MM.1S (cell line): ENCODE data around the gene GPR32.
"Not testable (repeated sequence)": the region's sequence is repeated elsewhere in the genome, so short reads cannot be mapped to it uniquely, and the experiment has no call there.

Source experiments
- DNase-seq: peaks from one replicate; pipeline ENCODE4 v3.0.0-alpha.2; 2015
- H2AFZ ChIP-seq: fragments of 300-600 bp; sonication (generic); 2 replicates; pipeline ENCODE4 v1.6.0; 2016; ENCODE audit warnings: antibody characterized with exemption, low read length
- H3F3A ChIP-seq: fragments of 300-600 bp; sonication (generic); 2 replicates; pipeline ENCODE4 v1.6.1; 2016; ENCODE audit warnings: mild to moderate bottlenecking, antibody characterized with exemption, low read length, moderate library complexity, mixed read lengths; ENCODE audit not compliant: insufficient read depth
- H3K27ac ChIP-seq: fragments of 300-600 bp; sonication (generic); 2 replicates; pipeline ENCODE4 v1.5.1; 2016; ENCODE audit warnings: mild to moderate bottlenecking, low read length
- H3K27me3 ChIP-seq: fragments of 300-600 bp; sonication (generic); replicated peaks from 2 replicates; pipeline ENCODE4 v1.6.0; 2016; ENCODE audit warnings: low read length; ENCODE audit not compliant: insufficient read depth
- H3K36me3 ChIP-seq: fragments of 300-600 bp; sonication (generic); replicated peaks from 2 replicates; pipeline ENCODE4 v1.6.1; 2016; ENCODE audit warnings: mild to moderate bottlenecking, low read length, mixed read lengths; ENCODE audit not compliant: insufficient read depth
- H3K4me1 ChIP-seq: fragments of 300-600 bp; sonication (generic); 2 replicates; pipeline ENCODE4 v1.6.1; 2016; ENCODE audit warnings: low read length, mixed read lengths
- H3K4me2 ChIP-seq: fragments of 300-600 bp; sonication (generic); 2 replicates; pipeline ENCODE4 v1.6.0; 2016; ENCODE audit warnings: low read depth, low read length
- H3K4me3 ChIP-seq: fragments of 300-600 bp; sonication (generic); 2 replicates; pipeline ENCODE4 v1.5.1; 2016; ENCODE audit warnings: low read length, mixed read lengths
- H3K79me2 ChIP-seq: fragments of 300-600 bp; sonication (generic); 2 replicates; pipeline ENCODE4 v1.6.1; 2016; ENCODE audit warnings: mixed run types, low read length, mixed read lengths
- H3K9ac ChIP-seq: fragments of 300-600 bp; sonication (generic); 2 replicates; pipeline ENCODE4 v1.6.1; 2016; ENCODE audit warnings: low read length, mixed read lengths
- H3K9me2 ChIP-seq: fragments of 300-600 bp; sonication (generic); replicated peaks from 2 replicates; pipeline ENCODE4 v1.6.1; 2016; ENCODE audit warnings: mild to moderate bottlenecking, low read length, mixed read lengths; ENCODE audit not compliant: insufficient read depth
- H3K9me3 ChIP-seq: fragments of 300-600 bp; sonication (generic); replicated peaks from 2 replicates; pipeline ENCODE4 v1.6.1; 2016; ENCODE audit warnings: mild to moderate bottlenecking, low read length, mixed read lengths; ENCODE audit not compliant: insufficient read depth
- H4K20me1 ChIP-seq: fragments of 300-600 bp; sonication (generic); 2 replicates; pipeline ENCODE4 v1.6.1; 2016; ENCODE audit warnings: mild to moderate bottlenecking, low read length, moderate library complexity, mixed read lengths; ENCODE audit not compliant: insufficient read depth
- EZH2 ChIP-seq: fragments of 300-600 bp; sonication (generic); optimal IDR thresholded peaks from 2 replicates; pipeline ENCODE3; 2017; ENCODE audit warnings: low read depth, mild to moderate bottlenecking, antibody characterized with exemption, low read length, mixed read lengths
- EZH2phosphoT487 ChIP-seq: fragments of 300-600 bp; sonication (generic); IDR thresholded peaks from 2 replicates; pipeline ENCODE4 v1.6.1; 2018; ENCODE audit warnings: antibody characterized with exemption, low read length
- TF ChIP-seq, protein P1 (sequence below): fragments of 300-600 bp; sonication (generic); IDR thresholded peaks from 2 replicates; pipeline ENCODE4 v1.5.1; 2016; ENCODE audit warnings: antibody characterized with exemption, low read length, mixed read lengths

Gene GPR32

DNA sequence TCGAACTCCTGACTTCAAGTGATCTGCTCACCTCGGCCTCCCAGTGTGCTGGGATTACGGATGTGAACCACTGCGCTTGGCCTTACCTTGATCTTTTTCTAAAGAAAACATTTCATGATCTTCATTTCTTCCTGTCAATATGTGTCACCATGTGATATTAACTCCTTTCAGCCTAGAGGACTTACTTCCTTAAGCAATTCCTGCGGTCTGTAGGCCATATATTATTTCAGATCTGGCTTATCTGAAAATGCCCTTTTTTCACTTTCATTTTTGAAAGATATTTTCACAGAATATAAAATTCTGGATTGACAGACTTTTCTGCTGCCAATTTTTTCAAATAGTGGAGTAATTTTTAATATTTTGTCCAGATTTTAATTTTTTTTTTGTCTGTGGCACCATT is 2.0 kb upstream of the GPR32 start:
- TF ChIP-seq EZH2phosphoT487, result no peak
- TF ChIP-seq, protein P1, sequence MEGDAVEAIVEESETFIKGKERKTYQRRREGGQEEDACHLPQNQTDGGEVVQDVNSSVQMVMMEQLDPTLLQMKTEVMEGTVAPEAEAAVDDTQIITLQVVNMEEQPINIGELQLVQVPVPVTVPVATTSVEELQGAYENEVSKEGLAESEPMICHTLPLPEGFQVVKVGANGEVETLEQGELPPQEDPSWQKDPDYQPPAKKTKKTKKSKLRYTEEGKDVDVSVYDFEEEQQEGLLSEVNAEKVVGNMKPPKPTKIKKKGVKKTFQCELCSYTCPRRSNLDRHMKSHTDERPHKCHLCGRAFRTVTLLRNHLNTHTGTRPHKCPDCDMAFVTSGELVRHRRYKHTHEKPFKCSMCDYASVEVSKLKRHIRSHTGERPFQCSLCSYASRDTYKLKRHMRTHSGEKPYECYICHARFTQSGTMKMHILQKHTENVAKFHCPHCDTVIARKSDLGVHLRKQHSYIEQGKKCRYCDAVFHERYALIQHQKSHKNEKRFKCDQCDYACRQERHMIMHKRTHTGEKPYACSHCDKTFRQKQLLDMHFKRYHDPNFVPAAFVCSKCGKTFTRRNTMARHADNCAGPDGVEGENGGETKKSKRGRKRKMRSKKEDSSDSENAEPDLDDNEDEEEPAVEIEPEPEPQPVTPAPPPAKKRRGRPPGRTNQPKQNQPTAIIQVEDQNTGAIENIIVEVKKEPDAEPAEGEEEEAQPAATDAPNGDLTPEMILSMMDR, result no peak
- no peak for TF ChIP-seq EZH2
- Histone ChIP-seq H3K9me2 (no peaks in the 10 kb centered on the region), H4K20me1 (no peaks in the 10 kb centered on the region), H3K4me3 (no peak overlapping the region), H3K36me3 (no peaks in the 10 kb centered on the region), H2AFZ (no peak overlapping the region), H3F3A (no peaks in the 10 kb centered on the region), H3K79me2 (no peaks in the 10 kb centered on the region), H3K27ac (no peak overlapping the region), H3K27me3 (peaks cover 74% of the 10 kb centered on the region), H3K4me1 (no peaks in the 10 kb centered on the region), H3K9ac (no peak overlapping the region), H3K4me2 (peak overlapping the region; percentile 21; the same call in 1 of the 2 replicates), H3K9me3 (no peaks in the 10 kb centered on the region)
- DNase-seq, result no peak

DNA sequence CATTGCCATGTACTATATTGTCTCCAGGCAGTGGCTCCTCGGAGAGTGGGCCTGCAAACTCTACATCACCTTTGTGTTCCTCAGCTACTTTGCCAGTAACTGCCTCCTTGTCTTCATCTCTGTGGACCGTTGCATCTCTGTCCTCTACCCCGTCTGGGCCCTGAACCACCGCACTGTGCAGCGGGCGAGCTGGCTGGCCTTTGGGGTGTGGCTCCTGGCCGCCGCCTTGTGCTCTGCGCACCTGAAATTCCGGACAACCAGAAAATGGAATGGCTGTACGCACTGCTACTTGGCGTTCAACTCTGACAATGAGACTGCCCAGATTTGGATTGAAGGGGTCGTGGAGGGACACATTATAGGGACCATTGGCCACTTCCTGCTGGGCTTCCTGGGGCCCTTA is 624 bp downstream of the GPR32 start:
- no peak overlapping the region for H2AFZ ChIP-seq
- DNase-seq, result no peak
- no peak overlapping the region for H3K4me3 ChIP-seq
- no peaks in the 10 kb centered on the region for H3K9me2 ChIP-seq
- H3F3A ChIP-seq, result no peaks in the 10 kb centered on the region
- no peak overlapping the region for H3K27ac ChIP-seq
- no peaks in the 10 kb centered on the region for H3K9me3 ChIP-seq
- no peaks in the 10 kb centered on the region for H3K36me3 ChIP-seq
- H3K79me2 ChIP-seq, result no peaks in the 10 kb centered on the region
- no peak for TF ChIP-seq EZH2phosphoT487
- no peak for TF ChIP-seq EZH2
- TF ChIP-seq, protein P1, result no peak
- H3K27me3 ChIP-seq, result peaks cover 75% of the 10 kb centered on the region
- H3K4me1 ChIP-seq, result no peaks in the 10 kb centered on the region
- H3K9ac ChIP-seq, result no peak overlapping the region
- H4K20me1 ChIP-seq, result no peaks in the 10 kb centered on the region
- no peak overlapping the region for H3K4me2 ChIP-seq

DNA sequence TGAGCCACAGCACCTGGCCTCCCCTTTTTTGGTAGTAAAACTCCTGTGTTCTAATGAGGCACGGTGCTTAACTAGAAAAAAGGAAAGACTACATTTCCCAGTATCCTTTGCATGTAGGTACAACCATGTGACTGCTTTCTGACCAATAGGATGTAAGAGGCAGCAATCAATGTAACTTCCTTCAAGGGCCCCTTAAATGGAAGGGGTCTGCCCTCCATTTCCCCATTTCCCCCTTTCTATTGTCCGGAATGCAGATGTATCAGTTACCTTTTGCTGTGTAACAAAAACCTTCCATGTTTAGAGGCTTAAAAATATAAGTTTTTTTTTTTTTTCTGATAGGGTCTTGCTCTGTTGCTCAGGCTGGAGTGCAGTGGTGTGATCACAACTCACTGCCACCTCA is 2.2 kb downstream of the GPR32 start:
- no peak overlapping the region for H3K4me2 ChIP-seq
- no peak overlapping the region for H3K4me3 ChIP-seq
- TF ChIP-seq, protein P1, result no peak
- TF ChIP-seq EZH2phosphoT487, result no peak
- no peak for TF ChIP-seq EZH2
- H4K20me1 ChIP-seq, result no peaks in the 10 kb centered on the region
- no peaks in the 10 kb centered on the region for H3F3A ChIP-seq
- no peaks in the 10 kb centered on the region for H3K36me3 ChIP-seq
- no peak overlapping the region for H2AFZ ChIP-seq
- H3K27me3 ChIP-seq, result peaks cover 73% of the 10 kb centered on the region
- DNase-seq, result peak; percentile 29
- no peaks in the 10 kb centered on the region for H3K4me1 ChIP-seq
- no peaks in the 10 kb centered on the region for H3K9me2 ChIP-seq
- no peak overlapping the region for H3K9ac ChIP-seq
- H3K79me2 ChIP-seq, result no peaks in the 10 kb centered on the region
- no peak overlapping the region for H3K27ac ChIP-seq
- no peaks in the 10 kb centered on the region for H3K9me3 ChIP-seq

DNA sequence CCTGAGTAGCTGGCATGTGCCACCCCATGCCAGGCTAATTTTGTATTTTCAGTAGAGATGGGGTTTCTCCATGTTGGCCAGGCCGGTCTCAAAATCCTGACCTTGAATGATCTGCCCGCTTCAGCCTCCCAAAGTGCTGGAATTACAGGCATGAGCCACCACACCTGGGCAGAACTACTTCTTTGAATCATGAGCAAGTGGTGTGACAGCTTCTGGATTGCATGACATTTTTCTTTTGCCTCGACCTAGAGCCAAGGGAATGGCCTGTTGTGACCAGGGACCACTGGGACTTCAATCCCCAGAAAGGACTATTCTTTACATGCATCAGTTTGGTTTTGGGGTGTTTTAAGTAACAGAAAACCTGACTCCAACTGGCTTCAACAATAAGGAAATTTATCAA is 2.6 kb downstream of the GPR32 start:
- not testable (repeated sequence) for H3K4me3 ChIP-seq, H3K4me2 ChIP-seq, H2AFZ ChIP-seq

DNA sequence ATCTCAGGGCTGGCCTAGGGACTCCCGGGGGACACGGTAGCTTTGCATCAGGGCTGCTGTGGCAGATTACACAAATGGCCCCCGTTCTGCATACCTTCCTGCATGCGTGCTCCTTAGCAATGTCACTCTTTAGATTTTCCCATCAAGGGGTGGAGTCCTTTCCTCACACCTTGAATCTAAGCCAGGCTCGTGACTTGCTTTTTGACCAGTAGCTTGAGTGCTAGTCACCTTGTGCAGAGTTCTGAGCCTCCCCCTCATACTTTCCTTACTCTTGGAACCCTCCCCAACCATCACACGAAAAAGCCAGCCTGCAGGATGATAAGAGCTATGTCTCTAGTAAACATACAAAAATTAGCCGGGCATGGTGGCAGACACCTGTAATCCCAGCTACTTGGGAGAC is 3.2 kb downstream of the GPR32 start:
- H3F3A ChIP-seq, H3K9me3 ChIP-seq, H3K4me2 ChIP-seq, H4K20me1 ChIP-seq, H2AFZ ChIP-seq, H3K27ac ChIP-seq, H3K4me1 ChIP-seq, H3K79me2 ChIP-seq, H3K36me3 ChIP-seq, H3K9me2 ChIP-seq, H3K4me3 ChIP-seq, H3K9ac ChIP-seq, DNase-seq: not testable (repeated sequence)
- peaks cover 74% of the 10 kb centered on the region for H3K27me3 ChIP-seq

More for the DNA sequence above, 2.6 kb downstream of the GPR32 start:
- H3K9ac ChIP-seq, H4K20me1 ChIP-seq, H3K79me2 ChIP-seq, DNase-seq, H3K4me1 ChIP-seq, H3K9me3 ChIP-seq, H3F3A ChIP-seq, H3K27ac ChIP-seq, H3K9me2 ChIP-seq, H3K36me3 ChIP-seq: not testable (repeated sequence)
- H3K27me3 ChIP-seq, result peaks cover 74% of the 10 kb centered on the region
